IMR-90 (cell line): ENCODE results near the gene FOXB1. TPM values are rescaled to one million over a fixed set of nuclear protein-coding genes. Genes with fewer than 3 reads are reported as not detected.

Experiments used
- ATAC-seq: fragments of 200-7000 bp; cut with Tn5 transposase; 2 replicates; pipeline ENCODE4 v1.9.1; 2020; ENCODE audit warnings: low read depth, mild to moderate bottlenecking, moderate library complexity
- BruUV-seq: library from RNA; stranded (reverse); fragments of 400-500 nt; replicated peaks from 2 replicates; lab custom pipeline; 2021; lab: Mats Ljungman, UMichigan
- CTCF ChIA-PET: fragments of 300-600 bp; formaldehyde crosslinking; extraction: SDS; loops from one replicate; lab custom pipeline; 2021; ENCODE audit warnings: antibody characterized with exemption; lab: Yijun Ruan, JAX
- POLR2A ChIA-PET: fragments of 300-600 bp; sonication (Branson Sonifier 250); formaldehyde crosslinking; loops from one replicate; lab custom pipeline; 2022; ENCODE audit warnings: antibody characterized with exemption; ENCODE audit not compliant: unreplicated experiment; lab: Charles Lee
- DNase-seq: peaks from one replicate; pipeline ENCODE4 v3.0.0; 2013
- H2AFZ ChIP-seq: replicated peaks from 2 replicates; pipeline ENCODE3; 2013; ENCODE audit warnings: low read length, mild to moderate bottlenecking; ENCODE audit not compliant: poor library complexity
- H2AK5ac ChIP-seq: 2 replicates; pipeline ENCODE4 v1.6.1; 2013; ENCODE audit warnings: low read depth, low read length, inconsistent platforms
- H2AK9ac ChIP-seq: replicated peaks from 2 replicates; pipeline ENCODE3; 2013; ENCODE audit warnings: mild to moderate bottlenecking, low read depth, low read length, moderate library complexity; ENCODE audit not compliant: poor library complexity
- H2BK120ac ChIP-seq: 2 replicates; pipeline ENCODE4 v1.6.1; 2013; ENCODE audit warnings: low read depth, low read length, inconsistent platforms
- H2BK15ac ChIP-seq: 3 replicates; pipeline ENCODE4 v1.6.1; 2013; ENCODE audit warnings: low read depth, low read length, inconsistent platforms
- H2BK20ac ChIP-seq: 2 replicates; pipeline ENCODE4 v1.6.1; 2013; ENCODE audit warnings: low read depth, mild to moderate bottlenecking, inconsistent platforms, low read length, moderate library complexity
- H2BK5ac ChIP-seq: 2 replicates; pipeline ENCODE4 v1.6.1; 2013; ENCODE audit warnings: mild to moderate bottlenecking, low read depth, low read length, inconsistent platforms; ENCODE audit not compliant: poor library complexity, severe bottlenecking
- H3K14ac ChIP-seq: replicated peaks from 2 replicates; pipeline ENCODE4 v1.6.1; 2013; ENCODE audit warnings: low read depth, low read length, inconsistent platforms
- H3K18ac ChIP-seq: 2 replicates; pipeline ENCODE4 v1.6.1; 2013; ENCODE audit warnings: low read depth, low read length, control low read depth
- H3K23ac ChIP-seq: 2 replicates; pipeline ENCODE4 v1.6.1; 2013; ENCODE audit warnings: low read depth, low read length, inconsistent platforms
- H3K27ac ChIP-seq: 2 replicates; pipeline ENCODE4 v1.5.1; 2013; ENCODE audit warnings: mild to moderate bottlenecking, control low read depth, low read length; ENCODE audit not compliant: insufficient read depth
- H3K27me3 ChIP-seq: 2 replicates; pipeline ENCODE4 v1.6.1; 2013; ENCODE audit warnings: low read length; ENCODE audit not compliant: control insufficient read depth, insufficient read depth
- H3K36me3 ChIP-seq: 2 replicates; pipeline ENCODE4 v1.6.1; 2013; ENCODE audit warnings: low read length, mixed read lengths; ENCODE audit not compliant: control insufficient read depth, insufficient read depth
- H3K4ac ChIP-seq: 2 replicates; pipeline ENCODE4 v1.6.1; 2013; ENCODE audit warnings: low read depth, low read length, inconsistent platforms
- H3K4me1 ChIP-seq: 2 replicates; pipeline ENCODE4 v1.6.1; 2013; ENCODE audit warnings: low read length, mixed read lengths; ENCODE audit not compliant: control insufficient read depth, insufficient read depth
- H3K4me2 ChIP-seq: 2 replicates; pipeline ENCODE4 v1.6.1; 2013; ENCODE audit warnings: low read depth, mild to moderate bottlenecking, control low read depth, low read length, moderate library complexity
- H3K4me3 ChIP-seq: 2 replicates; pipeline ENCODE4 v1.5.1; 2013; ENCODE audit warnings: low read depth, mild to moderate bottlenecking, control low read depth, low read length, moderate library complexity; ENCODE audit not compliant: insufficient read depth
- H3K56ac ChIP-seq: 2 replicates; pipeline ENCODE4 v1.6.1; 2013; ENCODE audit warnings: low read length, inconsistent platforms; ENCODE audit not compliant: insufficient read depth; ENCODE audit errors: extremely low read depth
- H3K79me1 ChIP-seq, 2 experiments: 2 replicates each; pipeline ENCODE4 v1.6.1; 2013; ENCODE audit warnings: low read length in 2 of 2, inconsistent platforms in 1 of 2, low read depth in 1 of 2
- H3K9ac ChIP-seq: 2 replicates; pipeline ENCODE4 v1.6.1; 2013; ENCODE audit warnings: low read depth, low read length, control low read depth
- H3K9me1 ChIP-seq: 2 replicates; pipeline ENCODE4 v1.6.1; 2013; ENCODE audit warnings: low read length, inconsistent platforms; ENCODE audit not compliant: insufficient read depth
- H3K9me3 ChIP-seq: 2 replicates; pipeline ENCODE4 v1.6.1; 2013; ENCODE audit warnings: low read length; ENCODE audit not compliant: control insufficient read depth, insufficient read depth
- H4K20me1 ChIP-seq: 2 replicates; pipeline ENCODE4 v1.6.1; 2013; ENCODE audit warnings: low read length, inconsistent platforms; ENCODE audit not compliant: insufficient read depth
- H4K5ac ChIP-seq: 2 replicates; pipeline ENCODE4 v1.6.1; 2013; ENCODE audit warnings: mild to moderate bottlenecking, low read depth, low read length, control low read depth
- H4K8ac ChIP-seq, 2 experiments: 2 replicates each; pipeline ENCODE4 v1.6.1; 2013; ENCODE audit warnings: low read depth in 2 of 2, low read length in 2 of 2, control low read depth in 1 of 2, inconsistent platforms in 1 of 2
- H4K91ac ChIP-seq: 2 replicates; pipeline ENCODE4 v1.6.1; 2013; ENCODE audit warnings: low read depth, low read length, inconsistent platforms; ENCODE audit not compliant: insufficient read depth
- CEBPB ChIP-seq: IDR thresholded peaks from 2 replicates; pipeline ENCODE4 v1.6.1; 2012; ENCODE audit warnings: low read depth, low read length, improper control_type of control experiment
- CHD1 ChIP-seq: IDR thresholded peaks from 2 replicates; pipeline ENCODE4 v1.6.1; 2012; ENCODE audit warnings: low read depth, low read length, improper control_type of control experiment
- FOS ChIP-seq: fragments of 150-350 bp; IDR thresholded peaks from 2 replicates; pipeline ENCODE4 v1.6.1; 2016; ENCODE audit warnings: low read depth, low read length
- MAZ ChIP-seq: IDR thresholded peaks from 2 replicates; pipeline ENCODE4 v1.6.1; 2012; ENCODE audit warnings: low read depth, mild to moderate bottlenecking, low read length, improper control_type of control experiment, moderate library complexity, borderline replicate concordance
- POLR2A ChIP-seq: IDR thresholded peaks from 2 replicates; pipeline ENCODE4 v1.6.1; 2012; ENCODE audit warnings: mild to moderate bottlenecking, low read depth, low read length
- RCOR1 ChIP-seq: IDR thresholded peaks from 2 replicates; pipeline ENCODE4 v1.6.1; 2012; ENCODE audit warnings: mild to moderate bottlenecking, low read length, improper control_type of control experiment; ENCODE audit not compliant: insufficient replicate concordance
- RFX5 ChIP-seq: IDR thresholded peaks from 2 replicates; pipeline ENCODE4 v1.8.0; 2012; ENCODE audit warnings: low read depth, mild to moderate bottlenecking, low read length, moderate library complexity
- WGBS, 2 experiments: methylation state at CpG; one replicate each; pipeline versions ENCODE4 v1.1.5 to v1.1.7; 2013; ENCODE audit warnings: missing lambda C conversion rate in 2 of 2; ENCODE audit not compliant: insufficient read length in 1 of 2; ENCODE audit errors: extremely low coverage in 2 of 2; 5-methylcytosine and 5-hydroxymethylcytosine counted together
- dilution Hi-C: fragments of 300-500 bp; cut with HindIII; formaldehyde crosslinking; loops from one replicate; pipeline ENCODE4 v1.14.3; 2018; ENCODE audit warnings: low sequenced_read_pairs; ENCODE audit not compliant: unreplicated experiment
- in situ Hi-C: fragments of 300-500 bp; cut with MboI; formaldehyde crosslinking; loops from 3 replicates; pipeline ENCODE4 v1.14.3; 2019; ENCODE audit warnings: low sequenced_read_pairs, inconsistent platforms, mixed read lengths
- intact Hi-C: fragments of 100-400 bp; cut with micrococcal nuclease; formaldehyde crosslinking; loops from 2 replicates; pipeline ENCODE4 v1.10.0; 2022
- polyA plus RNA-seq, 3 experiments: library from polyadenylated mRNA; depleted of rRNA; stranded (reverse); fragments of >200 nt; gene quantifications; 2 replicates each; pipeline ENCODE4 v1.2.3, GENCODE V29; 2012; ENCODE audit warnings: low replicate concordance in 1 of 3
- total RNA-seq: library from RNA; depleted of rRNA; stranded (reverse); fragments of >200 nt; gene quantifications from 2 replicates; pipeline ENCODE4 v1.2.3, GENCODE V29; 2012
- TF ChIP-seq, protein P1 (sequence below): conservative IDR thresholded peaks from 2 replicates; pipeline ENCODE4 v1.5.1; 2012; ENCODE audit warnings: mild to moderate bottlenecking, low read depth, low read length, improper control_type of control experiment
- TF ChIP-seq, protein P2 (sequence below): fragments of 150-350 bp; IDR thresholded peaks from 2 replicates; pipeline ENCODE4 v1.6.1; 2016; ENCODE audit warnings: low read depth, mild to moderate bottlenecking, low read length, moderate library complexity, borderline replicate concordance
- TF ChIP-seq, protein P3 (sequence below): fragments of 150-350 bp; IDR thresholded peaks from 2 replicates; pipeline ENCODE4 v1.6.1; 2017; ENCODE audit warnings: mild to moderate bottlenecking, antibody characterized with exemption, low read length, low read depth

The FOXB1 gene
- total and polyA plus RNA-seq, 2 of the 4 experiments (the other 2 are of a cell fraction): not detected

DNA sequence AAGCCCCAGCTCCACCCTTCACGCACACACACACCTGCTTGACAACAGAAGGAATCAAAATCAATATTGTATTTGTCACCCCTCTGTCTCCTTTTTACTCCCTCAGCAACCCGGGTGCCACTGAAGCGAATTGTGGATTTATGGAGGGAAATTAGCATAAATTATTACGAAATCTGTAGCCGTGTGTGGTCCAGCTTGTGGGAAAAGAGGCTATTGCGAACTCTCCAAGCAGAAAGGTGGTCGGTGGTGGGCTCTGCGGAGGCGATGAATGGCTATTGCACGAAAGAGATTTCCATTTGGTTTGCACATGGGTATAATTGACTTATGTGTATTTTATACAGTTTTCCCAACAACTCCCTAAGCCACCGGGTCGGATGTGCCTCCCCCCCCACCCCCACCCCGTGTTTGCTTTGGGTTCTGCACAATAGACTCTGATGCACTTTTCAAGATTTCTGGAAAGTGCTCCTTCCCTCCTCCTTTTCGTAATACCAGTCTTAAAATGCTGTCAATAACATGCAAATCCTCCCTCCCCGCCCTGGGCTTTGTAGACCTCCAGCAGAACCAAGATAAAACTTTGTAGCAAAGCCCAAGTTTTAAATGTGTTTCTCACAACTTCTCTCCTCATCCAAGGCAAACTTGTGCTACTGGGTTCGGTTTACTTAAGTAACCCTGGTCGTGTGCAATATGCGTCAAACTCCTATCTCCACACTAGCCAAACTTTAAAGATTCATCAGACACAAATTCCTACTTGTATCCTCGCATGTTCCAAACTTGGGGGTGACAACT, 3.1 kb upstream of the FOXB1 start:
- Histone ChIP-seq H2AK9ac (no peak overlapping the region), H2BK15ac (no peak overlapping the region), H3K4ac (no peak overlapping the region), H4K20me1 (no peaks in the 10 kb centered on the region), H3K27ac (no peak overlapping the region), H3K79me1 (no peaks in the 10 kb centered on the region), H3K23ac (no peak overlapping the region), H4K5ac (no peak overlapping the region), H2BK20ac (no peak overlapping the region), H4K8ac (no peak overlapping the region), H2AFZ (no peak overlapping the region), H3K9me3 (peaks cover 2% of the 10 kb centered on the region; the same call in 1 of the 2 replicates), H3K9ac (no peak overlapping the region), H3K4me1 (no peaks in the 10 kb centered on the region; the same call in 1 of the 2 replicates), H2AK5ac (no peak overlapping the region), H4K91ac (no peak overlapping the region), H3K4me2 (no peak overlapping the region), H2BK120ac (no peak overlapping the region), H3K56ac (no peak overlapping the region), H3K27me3 (peaks cover 97% of the 10 kb centered on the region), H3K4me3 (no peak overlapping the region), H3K9me1 (no peaks in the 10 kb centered on the region), H2BK5ac (no peak overlapping the region), H3K36me3 (no peaks in the 10 kb centered on the region), H3K18ac (no peak overlapping the region), H3K14ac (no peak overlapping the region)
- TF ChIP-seq, protein P1, sequence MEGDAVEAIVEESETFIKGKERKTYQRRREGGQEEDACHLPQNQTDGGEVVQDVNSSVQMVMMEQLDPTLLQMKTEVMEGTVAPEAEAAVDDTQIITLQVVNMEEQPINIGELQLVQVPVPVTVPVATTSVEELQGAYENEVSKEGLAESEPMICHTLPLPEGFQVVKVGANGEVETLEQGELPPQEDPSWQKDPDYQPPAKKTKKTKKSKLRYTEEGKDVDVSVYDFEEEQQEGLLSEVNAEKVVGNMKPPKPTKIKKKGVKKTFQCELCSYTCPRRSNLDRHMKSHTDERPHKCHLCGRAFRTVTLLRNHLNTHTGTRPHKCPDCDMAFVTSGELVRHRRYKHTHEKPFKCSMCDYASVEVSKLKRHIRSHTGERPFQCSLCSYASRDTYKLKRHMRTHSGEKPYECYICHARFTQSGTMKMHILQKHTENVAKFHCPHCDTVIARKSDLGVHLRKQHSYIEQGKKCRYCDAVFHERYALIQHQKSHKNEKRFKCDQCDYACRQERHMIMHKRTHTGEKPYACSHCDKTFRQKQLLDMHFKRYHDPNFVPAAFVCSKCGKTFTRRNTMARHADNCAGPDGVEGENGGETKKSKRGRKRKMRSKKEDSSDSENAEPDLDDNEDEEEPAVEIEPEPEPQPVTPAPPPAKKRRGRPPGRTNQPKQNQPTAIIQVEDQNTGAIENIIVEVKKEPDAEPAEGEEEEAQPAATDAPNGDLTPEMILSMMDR: no peak
- TF ChIP-seq POLR2A (no peak), CEBPB (no peak), CHD1 (no peak), FOS (no peak), RCOR1 (no peak), RFX5 (no peak), MAZ (no peak)
- TF ChIP-seq, protein P2, sequence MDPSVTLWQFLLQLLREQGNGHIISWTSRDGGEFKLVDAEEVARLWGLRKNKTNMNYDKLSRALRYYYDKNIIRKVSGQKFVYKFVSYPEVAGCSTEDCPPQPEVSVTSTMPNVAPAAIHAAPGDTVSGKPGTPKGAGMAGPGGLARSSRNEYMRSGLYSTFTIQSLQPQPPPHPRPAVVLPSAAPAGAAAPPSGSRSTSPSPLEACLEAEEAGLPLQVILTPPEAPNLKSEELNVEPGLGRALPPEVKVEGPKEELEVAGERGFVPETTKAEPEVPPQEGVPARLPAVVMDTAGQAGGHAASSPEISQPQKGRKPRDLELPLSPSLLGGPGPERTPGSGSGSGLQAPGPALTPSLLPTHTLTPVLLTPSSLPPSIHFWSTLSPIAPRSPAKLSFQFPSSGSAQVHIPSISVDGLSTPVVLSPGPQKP: no peak
- TF ChIP-seq, protein P3, sequence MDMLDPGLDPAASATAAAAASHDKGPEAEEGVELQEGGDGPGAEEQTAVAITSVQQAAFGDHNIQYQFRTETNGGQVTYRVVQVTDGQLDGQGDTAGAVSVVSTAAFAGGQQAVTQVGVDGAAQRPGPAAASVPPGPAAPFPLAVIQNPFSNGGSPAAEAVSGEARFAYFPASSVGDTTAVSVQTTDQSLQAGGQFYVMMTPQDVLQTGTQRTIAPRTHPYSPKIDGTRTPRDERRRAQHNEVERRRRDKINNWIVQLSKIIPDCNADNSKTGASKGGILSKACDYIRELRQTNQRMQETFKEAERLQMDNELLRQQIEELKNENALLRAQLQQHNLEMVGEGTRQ: no peak
- dilution Hi-C loops (no loop called here), in situ Hi-C loops (no loop called here), intact Hi-C loops (no loop called here)
- no TSS peak for BruUV-seq
- POLR2A ChIA-PET: no interaction called here
- ATAC-seq (no peak), DNase-seq (no peak)
- WGBS, 2 experiments: 0% methylated on average over 6 of the region's 19 CpGs; no CpG with 5 or more reads in 1 of the 2 experiments
- CTCF ChIA-PET: no interaction called here
